K562 (cell line): ENCODE results near the gene MTHFS. TPM values are rescaled to one million over a fixed set of nuclear protein-coding genes. Genes with fewer than 3 reads are reported as not detected.

Experiments
- ARID1B ChIP-seq: fragments of 450-650 bp; IDR thresholded peaks from 2 replicates; pipeline ENCODE4 v1.6.1; 2016; ENCODE audit warnings: antibody characterized with exemption, mild to moderate bottlenecking, inconsistent platforms
- BMI1 ChIP-seq: fragments of 150-350 bp; IDR thresholded peaks from 2 replicates; pipeline ENCODE4 v1.6.1; 2014; ENCODE audit warnings: low read length
- BRF1 ChIP-seq: IDR thresholded peaks from 3 replicates; pipeline ENCODE4 v1.6.1; 2011; ENCODE audit warnings: borderline replicate concordance, mild to moderate bottlenecking; ENCODE audit not compliant: insufficient read length; ENCODE audit errors: extremely low read depth
- ELF2 ChIP-seq: fragments of 250-450 bp; sonication (Bioruptor Pico); IDR thresholded peaks from 2 replicates; pipeline ENCODE4 v1.5.0; 2021; ENCODE audit warnings: mild to moderate bottlenecking
- HSF4 ChIP-seq: fragments of 250-450 bp; sonication (Bioruptor Pico); IDR thresholded peaks from 2 replicates; pipeline ENCODE4 v2.1.2; 2022; ENCODE audit warnings: mild to moderate bottlenecking, moderate library complexity, borderline replicate concordance
- ILF3 ChIP-seq: fragments of 450-650 bp; IDR thresholded peaks from 2 replicates; pipeline ENCODE4 v1.6.1; 2018; ENCODE audit warnings: antibody characterized with exemption, mild to moderate bottlenecking, moderate library complexity, borderline replicate concordance
- MED1 ChIP-seq: sonication (generic); formaldehyde crosslinking; IDR thresholded peaks from 2 replicates; pipeline ENCODE4 v1.8.1; 2023; ENCODE audit warnings: missing genetic modification reagents, borderline replicate concordance
- NELFE ChIP-seq: IDR thresholded peaks from 2 replicates; pipeline ENCODE4 v1.6.1; 2011; ENCODE audit warnings: mild to moderate bottlenecking; ENCODE audit not compliant: insufficient read depth, insufficient read length
- PCBP2 ChIP-seq: fragments of 200-400 bp; formaldehyde crosslinking; IDR thresholded peaks from 2 replicates; pipeline ENCODE4 v1.6.1; 2018; ENCODE audit warnings: low read length, low read depth, mild to moderate bottlenecking, moderate library complexity; ENCODE audit not compliant: poor library complexity, severe bottlenecking
- SP2 ChIP-seq: IDR thresholded peaks from 2 replicates; pipeline ENCODE4 v1.6.1; 2011; ENCODE audit warnings: mild to moderate bottlenecking, low read depth, low read length, moderate library complexity; ENCODE audit not compliant: poor library complexity, severe bottlenecking; ENCODE audit errors: extremely low read depth
- U2AF2 ChIP-seq: fragments of 200-400 bp; formaldehyde crosslinking; optimal IDR thresholded peaks from 2 replicates; pipeline ENCODE3; 2017; ENCODE audit warnings: low read depth, mild to moderate bottlenecking, low read length
- ZC3H11A ChIP-seq: IDR thresholded peaks from 2 replicates; pipeline ENCODE4 v1.6.1; 2012; ENCODE audit warnings: low read depth, low read length, improper control_type of control experiment
- ZNF224 ChIP-seq: sonication (generic); formaldehyde crosslinking; IDR thresholded peaks from 2 replicates; pipeline ENCODE4 v1.8.0; 2022; ENCODE audit warnings: mild to moderate bottlenecking, missing genetic modification reagents
- ZNF282 ChIP-seq: sonication (generic); formaldehyde crosslinking; IDR thresholded peaks from 2 replicates; pipeline ENCODE4 v1.8.1; 2023; ENCODE audit warnings: missing genetic modification reagents
- ZNF77 ChIP-seq: fragments of 250-450 bp; sonication (Bioruptor Pico); IDR thresholded peaks from 2 replicates; pipeline ENCODE4 v1.5.0; 2020
- polyA plus RNA-seq, 8 experiments: library from polyadenylated mRNA; depleted of rRNA in 4 of 8; stranded (reverse) in 5 of 8; unstranded in 3 of 8; fragments of >200 nt; fragmentation: Nextera tagmentation in 2 of 8; fragmentation: Illumina TruSeq in 1 of 8; extraction: Ambion mirVana in 2 of 8; extraction: Trizol in 1 of 8; gene quantifications; 2 replicates each; pipeline versions ENCODE4 v1.2.1 to v1.2.3, GENCODE V29; 2011 to 2014; ENCODE audit warnings: inconsistent platforms in 1 of 8, missing spikeins in 1 of 8
- total RNA-seq, 7 experiments: library from RNA; depleted of rRNA in 6 of 7; stranded (reverse); fragments of >200 nt in 6 of 7; fragmentation: Illumina TruSeq in 2 of 7; extraction: Trizol in 2 of 7; gene quantifications; 2 replicates each; pipeline versions ENCODE4 v1.2.1 to v1.2.3, GENCODE V29; 2011 to 2021; ENCODE audit warnings: low replicate concordance in 1 of 7
- TF ChIP-seq, protein P1 (sequence below): fragments of 450-650 bp; formaldehyde crosslinking; IDR thresholded peaks from 2 replicates; pipeline ENCODE4 v1.4.0; 2020; ENCODE audit warnings: mild to moderate bottlenecking, mixed read lengths
- TF ChIP-seq, protein P2 (sequence below): fragments of 250-450 bp; sonication (Bioruptor Pico); IDR thresholded peaks from 2 replicates; pipeline ENCODE4 v1.4.0; 2020; ENCODE audit warnings: mild to moderate bottlenecking, moderate library complexity
- TF ChIP-seq, protein P3 (sequence below): fragments of 450-650 bp; IDR thresholded peaks from 2 replicates; pipeline ENCODE4 v1.6.1; 2016; ENCODE audit warnings: low read depth, mild to moderate bottlenecking, moderate library complexity
- TF ChIP-seq, protein P4 (sequence below): sonication (generic); formaldehyde crosslinking; IDR thresholded peaks from 2 replicates; pipeline ENCODE4 v1.8.1; 2022; ENCODE audit warnings: missing genetic modification reagents
- TF ChIP-seq, protein P5 (sequence below): fragments of 250-450 bp; sonication (Bioruptor Pico); IDR thresholded peaks from 2 replicates; pipeline ENCODE4 v1.8.0; 2021; ENCODE audit warnings: moderate library complexity, mild to moderate bottlenecking, inconsistent platforms

The MTHFS gene
- total and polyA plus RNA-seq, 9 of the 15 experiments (the other 6 are each of a cell fraction or from before 2014, with no cell fraction given), result 17.8 to 79.3 (median 41.7) TPM

DNA sequence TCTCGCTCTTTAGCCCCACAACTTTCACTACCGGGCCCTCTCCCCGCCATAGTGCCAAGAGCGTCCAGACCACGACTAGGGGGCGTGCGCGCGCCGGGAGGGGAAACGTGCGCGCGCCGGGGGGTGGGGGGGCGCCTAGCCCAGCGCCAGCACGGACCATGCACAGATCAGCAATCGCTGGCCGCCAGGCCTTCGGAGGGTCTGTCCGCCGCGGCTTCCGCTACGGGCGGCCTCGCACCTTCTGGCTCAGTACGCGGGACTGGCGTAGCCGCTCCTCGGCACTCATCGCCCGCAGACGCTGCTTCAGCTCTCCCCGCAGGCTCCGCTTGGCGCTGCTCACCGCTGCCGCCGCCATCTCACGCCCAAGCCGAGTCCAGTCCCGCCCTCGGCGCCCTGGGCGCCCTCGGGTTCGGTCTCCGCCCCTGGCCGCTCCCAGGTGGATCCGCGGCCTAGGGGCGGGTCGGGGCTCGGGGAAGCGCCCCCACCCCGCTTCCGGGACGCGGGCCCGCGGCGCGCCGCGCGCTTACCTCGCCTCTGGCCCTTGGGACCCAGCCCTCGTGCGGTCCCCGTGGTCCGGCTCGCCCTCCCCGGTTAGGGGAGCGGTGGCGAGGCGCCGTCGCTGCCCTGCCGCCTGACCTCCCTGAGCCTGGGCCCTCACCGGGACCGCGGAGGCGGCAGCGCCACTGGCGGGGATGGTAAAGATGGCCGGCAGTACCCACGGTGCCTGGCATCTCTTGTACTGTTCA, at the start of gene MTHFS (continued):
- TF ChIP-seq, protein P1, sequence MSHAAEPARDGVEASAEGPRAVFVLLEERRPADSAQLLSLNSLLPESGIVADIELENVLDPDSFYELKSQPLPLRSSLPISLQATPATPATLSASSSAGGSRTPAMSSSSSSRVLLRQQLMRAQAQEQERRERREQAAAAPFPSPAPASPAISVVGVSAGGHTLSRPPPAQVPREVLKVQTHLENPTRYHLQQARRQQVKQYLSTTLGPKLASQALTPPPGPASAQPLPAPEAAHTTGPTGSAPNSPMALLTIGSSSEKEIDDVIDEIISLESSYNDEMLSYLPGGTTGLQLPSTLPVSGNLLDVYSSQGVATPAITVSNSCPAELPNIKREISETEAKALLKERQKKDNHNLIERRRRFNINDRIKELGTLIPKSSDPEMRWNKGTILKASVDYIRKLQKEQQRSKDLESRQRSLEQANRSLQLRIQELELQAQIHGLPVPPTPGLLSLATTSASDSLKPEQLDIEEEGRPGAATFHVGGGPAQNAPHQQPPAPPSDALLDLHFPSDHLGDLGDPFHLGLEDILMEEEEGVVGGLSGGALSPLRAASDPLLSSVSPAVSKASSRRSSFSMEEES (CRISPR knock-in tag), result no peak; the same call in 1 of the 2 replicates
- peak; percentile 95 for TF ChIP-seq ZNF282
- TF ChIP-seq, protein P2, sequence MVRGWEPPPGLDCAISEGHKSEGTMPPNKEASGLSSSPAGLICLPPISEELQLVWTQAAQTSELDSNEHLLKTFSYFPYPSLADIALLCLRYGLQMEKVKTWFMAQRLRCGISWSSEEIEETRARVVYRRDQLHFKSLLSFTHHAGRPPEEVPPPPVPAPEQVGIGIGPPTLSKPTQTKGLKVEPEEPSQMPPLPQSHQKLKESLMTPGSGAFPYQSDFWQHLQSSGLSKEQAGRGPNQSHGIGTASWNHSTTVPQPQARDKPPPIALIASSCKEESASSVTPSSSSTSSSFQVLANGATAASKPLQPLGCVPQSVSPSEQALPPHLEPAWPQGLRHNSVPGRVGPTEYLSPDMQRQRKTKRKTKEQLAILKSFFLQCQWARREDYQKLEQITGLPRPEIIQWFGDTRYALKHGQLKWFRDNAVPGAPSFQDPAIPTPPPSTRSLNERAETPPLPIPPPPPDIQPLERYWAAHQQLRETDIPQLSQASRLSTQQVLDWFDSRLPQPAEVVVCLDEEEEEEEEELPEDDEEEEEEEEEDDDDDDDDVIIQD (CRISPR knock-in tag), result no peak; the same call in 1 of the 2 replicates
- TF ChIP-seq, protein P3, sequence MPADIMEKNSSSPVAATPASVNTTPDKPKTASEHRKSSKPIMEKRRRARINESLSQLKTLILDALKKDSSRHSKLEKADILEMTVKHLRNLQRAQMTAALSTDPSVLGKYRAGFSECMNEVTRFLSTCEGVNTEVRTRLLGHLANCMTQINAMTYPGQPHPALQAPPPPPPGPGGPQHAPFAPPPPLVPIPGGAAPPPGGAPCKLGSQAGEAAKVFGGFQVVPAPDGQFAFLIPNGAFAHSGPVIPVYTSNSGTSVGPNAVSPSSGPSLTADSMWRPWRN, result no peak
- no peak for TF ChIP-seq NELFE
- TF ChIP-seq, protein P4, sequence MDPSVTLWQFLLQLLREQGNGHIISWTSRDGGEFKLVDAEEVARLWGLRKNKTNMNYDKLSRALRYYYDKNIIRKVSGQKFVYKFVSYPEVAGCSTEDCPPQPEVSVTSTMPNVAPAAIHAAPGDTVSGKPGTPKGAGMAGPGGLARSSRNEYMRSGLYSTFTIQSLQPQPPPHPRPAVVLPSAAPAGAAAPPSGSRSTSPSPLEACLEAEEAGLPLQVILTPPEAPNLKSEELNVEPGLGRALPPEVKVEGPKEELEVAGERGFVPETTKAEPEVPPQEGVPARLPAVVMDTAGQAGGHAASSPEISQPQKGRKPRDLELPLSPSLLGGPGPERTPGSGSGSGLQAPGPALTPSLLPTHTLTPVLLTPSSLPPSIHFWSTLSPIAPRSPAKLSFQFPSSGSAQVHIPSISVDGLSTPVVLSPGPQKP, result no peak
- TF ChIP-seq HSF4, result no peak
- TF ChIP-seq, protein P5, sequence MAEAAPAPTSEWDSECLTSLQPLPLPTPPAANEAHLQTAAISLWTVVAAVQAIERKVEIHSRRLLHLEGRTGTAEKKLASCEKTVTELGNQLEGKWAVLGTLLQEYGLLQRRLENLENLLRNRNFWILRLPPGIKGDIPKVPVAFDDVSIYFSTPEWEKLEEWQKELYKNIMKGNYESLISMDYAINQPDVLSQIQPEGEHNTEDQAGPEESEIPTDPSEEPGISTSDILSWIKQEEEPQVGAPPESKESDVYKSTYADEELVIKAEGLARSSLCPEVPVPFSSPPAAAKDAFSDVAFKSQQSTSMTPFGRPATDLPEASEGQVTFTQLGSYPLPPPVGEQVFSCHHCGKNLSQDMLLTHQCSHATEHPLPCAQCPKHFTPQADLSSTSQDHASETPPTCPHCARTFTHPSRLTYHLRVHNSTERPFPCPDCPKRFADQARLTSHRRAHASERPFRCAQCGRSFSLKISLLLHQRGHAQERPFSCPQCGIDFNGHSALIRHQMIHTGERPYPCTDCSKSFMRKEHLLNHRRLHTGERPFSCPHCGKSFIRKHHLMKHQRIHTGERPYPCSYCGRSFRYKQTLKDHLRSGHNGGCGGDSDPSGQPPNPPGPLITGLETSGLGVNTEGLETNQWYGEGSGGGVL (CRISPR knock-in tag), result no peak
- no peak for TF ChIP-seq MED1 (CRISPR knock-in tag)
- no peak for TF ChIP-seq SP2
- 0 out of 2 replicates have a peak, but pooled peaks have one; percentile 87 for TF ChIP-seq ILF3
- TF ChIP-seq ZNF77 (CRISPR knock-in tag), result no peak
- no peak for TF ChIP-seq ZNF224 (CRISPR knock-in tag)
- no peak for TF ChIP-seq BRF1
- TF ChIP-seq U2AF2, result no peak
- TF ChIP-seq ELF2, result peak; percentile 86
- TF ChIP-seq ZC3H11A, result no peak
- no peak for TF ChIP-seq PCBP2
- TF ChIP-seq BMI1, result no peak
- TF ChIP-seq ARID1B, result peak; percentile 48; the same call in 1 of the 2 replicates
